Measurements from ENCODE around the gene FYTTD1. TPM values are rescaled to one million over a fixed set of nuclear protein-coding genes. Genes with fewer than 3 reads are reported as not detected.

The FYTTD1 gene
- polyA plus RNA-seq, 6 donors from 2014 or later = 64.2 to 78.5 (median 68.8) TPM

- peak overlapping the region in 5 of 6 donors; percentile 35 to 87 (median 68) for H3K27ac Mint-ChIP-seq
- DNase-seq (no peak), ATAC-seq (ENCODE audit: low read depth in 2 of 2) (peak; percentile 45 to 48)
- H3K4me1 Mint-ChIP-seq = peaks cover 42 to 59% (median 49%) of the 10 kb centered on the region in 3 donors
- peaks cover 0 to 7% of the 10 kb centered on the region in 2 donors for H3K36me3 Mint-ChIP-seq
- no peaks in the 10 kb centered on the region for H3K9me3 Mint-ChIP-seq
- H3K4me3 Mint-ChIP-seq = no peak overlapping the region
- no peaks in the 10 kb centered on the region for H3K27me3 Mint-ChIP-seq
These were observed 53.2 kb downstream of the FYTTD1 start for GRCh38 chr3:197802779-197803459.

GRCh38 chr3:197804511-197804910 lies 54.8 kb downstream of the FYTTD1 start:
- DNase-seq (no peak), ATAC-seq (ENCODE audit: low read depth in 2 of 2) (no peak)
- H3K36me3 Mint-ChIP-seq = peaks cover 0 to 7% of the 10 kb centered on the region in 2 donors
- peak overlapping the region in 2 of 6 donors; percentile 41 to 54 for H3K27ac Mint-ChIP-seq
- no peak overlapping the region for H3K4me3 Mint-ChIP-seq
- H3K4me1 Mint-ChIP-seq = peaks cover 47 to 60% (median 50%) of the 10 kb centered on the region in 3 donors
- no peaks in the 10 kb centered on the region for H3K27me3 Mint-ChIP-seq
- no peaks in the 10 kb centered on the region for H3K9me3 Mint-ChIP-seq

GRCh38 chr3:197807969-197808587 lies 58.4 kb downstream of the FYTTD1 start:
- Mint-ChIP-seq H3K9me3 (no peaks in the 10 kb centered on the region), H3K4me3 (no peak overlapping the region), H3K4me1 (peaks cover 29 to 41% (median 30%) of the 10 kb centered on the region in 3 donors), H3K27me3 (no peaks in the 10 kb centered on the region), H3K27ac (peak overlapping the region in 5 of 6 donors; percentile 3 to 88 (median 71)), H3K36me3 (peaks cover 0 to 7% of the 10 kb centered on the region in 2 donors)
- ATAC-seq (ENCODE audit: low read depth in 2 of 2) (no peak), DNase-seq (no peak)

GRCh38 chr3:197809356-197810020 lies 59.8 kb downstream of the FYTTD1 start:
- Mint-ChIP-seq H3K36me3 (peaks cover 0 to 7% of the 10 kb centered on the region in 2 donors), H3K27ac (peak overlapping the region; percentile 16 to 98 (median 74)), H3K4me1 (peaks cover 29 to 41% (median 34%) of the 10 kb centered on the region in 3 donors), H3K27me3 (no peaks in the 10 kb centered on the region), H3K9me3 (no peaks in the 10 kb centered on the region), H3K4me3 (peak overlapping the region in 2 of 8 donors; percentile 48 to 65)
- DNase-seq (no peak), ATAC-seq (ENCODE audit: low read depth in 2 of 2) (no peak)

- no peak overlapping the region for H3K4me3 Mint-ChIP-seq
- ATAC-seq (ENCODE audit: low read depth in 2 of 2) (no peak), DNase-seq (no peak)
- H3K27ac Mint-ChIP-seq = peak overlapping the region in 1 of 6 donors; percentile 80
- no peaks in the 10 kb centered on the region for H3K9me3 Mint-ChIP-seq
- no peaks in the 10 kb centered on the region for H3K27me3 Mint-ChIP-seq
- H3K36me3 Mint-ChIP-seq = peaks cover 0 to 7% of the 10 kb centered on the region in 2 donors
- H3K4me1 Mint-ChIP-seq = peaks cover 29 to 36% (median 33%) of the 10 kb centered on the region in 3 donors
These were observed 61.2 kb downstream of the FYTTD1 start for GRCh38 chr3:197810901-197811300.

- ATAC-seq (ENCODE audit: low read depth in 2 of 2) (no peak), DNase-seq (no peak)
- Mint-ChIP-seq H3K36me3 (peaks cover 0 to 7% of the 10 kb centered on the region in 2 donors), H3K9me3 (no peaks in the 10 kb centered on the region), H3K4me1 (peaks cover 29 to 34% (median 30%) of the 10 kb centered on the region in 3 donors), H3K27me3 (no peaks in the 10 kb centered on the region), H3K4me3 (no peak overlapping the region), H3K27ac (peak overlapping the region in 2 of 6 donors; percentile 28 to 33)
These were observed 61.7 kb downstream of the FYTTD1 start for GRCh38 chr3:197811343-197811742.

GRCh38 chr3:197814372-197814771 lies 64.7 kb downstream of the FYTTD1 start:
- no peaks in the 10 kb centered on the region for H3K36me3 Mint-ChIP-seq
- H3K4me1 Mint-ChIP-seq = peaks cover 7 to 15% (median 15%) of the 10 kb centered on the region in 3 donors
- no peaks in the 10 kb centered on the region for H3K9me3 Mint-ChIP-seq
- ATAC-seq (ENCODE audit: low read depth in 2 of 2) (no peak), DNase-seq (no peak)
- no peaks in the 10 kb centered on the region for H3K27me3 Mint-ChIP-seq
- H3K4me3 Mint-ChIP-seq = no peak overlapping the region
- H3K27ac Mint-ChIP-seq = no peak overlapping the region

GRCh38 chr3:197820550-197821335 lies 71.1 kb downstream of the FYTTD1 start:
- peak overlapping the region in 3 of 6 donors; percentile 57 to 72 (median 62) for H3K27ac Mint-ChIP-seq

GRCh38 chr3:197829397-197830045 lies 79.8 kb downstream of the FYTTD1 start:
- peaks cover 0 to 5% (median 3%) of the 10 kb centered on the region in 3 donors for H3K4me1 Mint-ChIP-seq
- H3K27me3 Mint-ChIP-seq = no peaks in the 10 kb centered on the region
- no peak overlapping the region for H3K4me3 Mint-ChIP-seq
- ATAC-seq (ENCODE audit: low read depth in 2 of 2) = no peak
- no peak for DNase-seq
- H3K9me3 Mint-ChIP-seq = no peaks in the 10 kb centered on the region
- H3K36me3 Mint-ChIP-seq = peaks cover 13 to 21% of the 10 kb centered on the region in 2 donors
- no peak overlapping the region for H3K27ac Mint-ChIP-seq

More at GRCh38 chr3:197820550-197821335, 71.1 kb downstream of the FYTTD1 start:
- Mint-ChIP-seq H3K9me3 (no peaks in the 10 kb centered on the region), H3K27me3 (no peaks in the 10 kb centered on the region), H3K36me3 (peaks cover 15 to 18% of the 10 kb centered on the region in 2 donors), H3K4me3 (no peak overlapping the region), H3K4me1 (peaks cover 2 to 8% (median 7%) of the 10 kb centered on the region in 3 donors)
- ATAC-seq (ENCODE audit: low read depth in 2 of 2) (no peak), DNase-seq (no peak)

- DNase-seq = no peak
- H3K27me3 Mint-ChIP-seq = no peaks in the 10 kb centered on the region
- peaks cover 7 to 15% of the 10 kb centered on the region in 2 donors for H3K36me3 Mint-ChIP-seq
- no peak overlapping the region for H3K4me3 Mint-ChIP-seq
- peak overlapping the region in 1 of 6 donors; percentile 51 for H3K27ac Mint-ChIP-seq
- no peaks in the 10 kb centered on the region for H3K9me3 Mint-ChIP-seq
- peaks cover 0 to 5% (median under 1%) of the 10 kb centered on the region in 3 donors for H3K4me1 Mint-ChIP-seq
- ATAC-seq (ENCODE audit: low read depth in 2 of 2) = no peak
These were observed 80.8 kb downstream of the FYTTD1 start for GRCh38 chr3:197830308-197830966.

- peaks cover 0 to 3% (median 2%) of the 10 kb centered on the region in 3 donors for H3K4me1 Mint-ChIP-seq
- no peak for ATAC-seq (ENCODE audit: low read depth in 2 of 2)
- H3K27me3 Mint-ChIP-seq = no peaks in the 10 kb centered on the region
- H3K36me3 Mint-ChIP-seq = peaks cover 7 to 15% of the 10 kb centered on the region in 2 donors
- H3K9me3 Mint-ChIP-seq = no peaks in the 10 kb centered on the region
- no peak for DNase-seq
- no peak overlapping the region for H3K4me3 Mint-ChIP-seq
- H3K27ac Mint-ChIP-seq = peak overlapping the region in 1 of 6 donors; percentile 51
These were observed 81.3 kb downstream of the FYTTD1 start for GRCh38 chr3:197830967-197831313.
